HepG2 (cell line): Measurements from ENCODE around the gene ETFB. TPM values are rescaled to one million over a fixed set of nuclear protein-coding genes. Genes with fewer than 3 reads are reported as not detected.

Experiments used
- HDAC6 ChIP-seq: fragments of 200-600 bp; sonication (generic); IDR thresholded peaks from 2 replicates; pipeline ENCODE4 v1.7.0; 2017; ENCODE audit warnings: mild to moderate bottlenecking, antibody characterized with exemption, low read length, low read depth
- MAX ChIP-seq: IDR thresholded peaks from 2 replicates; pipeline ENCODE4 v1.6.1; 2012; ENCODE audit warnings: inconsistent platforms
- NFIC ChIP-seq: IDR thresholded peaks from 2 replicates; pipeline ENCODE4 v1.6.1; 2012; ENCODE audit warnings: mild to moderate bottlenecking, low read length, inconsistent platforms
- NONO ChIP-seq, 2 experiments: fragments of 450-650 bp in 1 of 2; sonication (generic) in 1 of 2; formaldehyde crosslinking in 1 of 2; IDR thresholded peaks in 1 of 2; conservative IDR thresholded peaks in 1 of 2; 2 replicates each; pipeline versions ENCODE4 v1.6.1 to v1.8.0; 2017 to 2022; ENCODE audit warnings: mild to moderate bottlenecking in 1 of 2, missing genetic modification reagents in 1 of 2, moderate library complexity in 1 of 2
- PBX2 ChIP-seq: IDR thresholded peaks from 2 replicates; pipeline ENCODE4 v1.6.1; 2016; ENCODE audit warnings: control low read depth
- SALL1 ChIP-seq: sonication (generic); formaldehyde crosslinking; IDR thresholded peaks from 2 replicates; pipeline ENCODE4 v1.8.0; 2022; ENCODE audit warnings: mild to moderate bottlenecking, missing genetic modification reagents
- SMYD3 ChIP-seq: sonication (generic); formaldehyde crosslinking; IDR thresholded peaks from 2 replicates; pipeline ENCODE4 v1.8.1; 2023; ENCODE audit warnings: mild to moderate bottlenecking, missing genetic modification reagents
- ZFP41 ChIP-seq: sonication (generic); formaldehyde crosslinking; IDR thresholded peaks from 2 replicates; pipeline ENCODE4 v1.4.0; 2020; ENCODE audit warnings: mild to moderate bottlenecking, missing genetic modification reagents, borderline replicate concordance
- ZFYVE20 ChIP-seq: sonication (generic); formaldehyde crosslinking; IDR thresholded peaks from 2 replicates; pipeline ENCODE4 v1.8.0; 2023; ENCODE audit warnings: low read depth, mild to moderate bottlenecking, moderate library complexity, missing genetic modification reagents, borderline replicate concordance
- ZNF318 ChIP-seq: sonication (generic); formaldehyde crosslinking; IDR thresholded peaks from 2 replicates; pipeline ENCODE4 v1.4.0; 2020; ENCODE audit warnings: mild to moderate bottlenecking, missing genetic modification reagents
- ZNF687 ChIP-seq: sonication (generic); formaldehyde crosslinking; IDR thresholded peaks from 2 replicates; pipeline ENCODE4 v1.5.1; 2020; ENCODE audit warnings: mild to moderate bottlenecking, missing genetic modification reagents, moderate library complexity
- polyA plus RNA-seq, 8 experiments: library from polyadenylated mRNA; depleted of rRNA in 3 of 8; stranded (reverse) in 7 of 8; unstranded in 1 of 8; fragments of >200 nt; fragmentation: Illumina TruSeq in 4 of 8; extraction: Trizol in 4 of 8; gene quantifications; 2 replicates each; pipeline versions ENCODE4 v1.2.1 to v1.2.3, GENCODE V29; 2011 to 2016; ENCODE audit warnings: low read depth in 4 of 8, missing spikeins in 1 of 8, mixed read lengths in 1 of 8; ENCODE audit not compliant: insufficient read depth in 1 of 8
- total RNA-seq, 5 experiments: library from RNA; depleted of rRNA; stranded (reverse); fragments of >200 nt; fragmentation: Illumina TruSeq; extraction: Trizol; gene quantifications; 2 replicates each; pipeline ENCODE4 v1.2.3, GENCODE V29; 2016; ENCODE audit warnings: low read depth in 1 of 5
- TF ChIP-seq, protein P1 (sequence below): IDR thresholded peaks from 2 replicates; pipeline ENCODE4 v1.6.1; 2016; ENCODE audit warnings: low read depth, control low read depth

ETFB gene
- total and polyA plus RNA-seq, 2 of the 13 experiments (the other 11 are each of a cell fraction or from before 2014, with no cell fraction given): 678 to 1,314 TPM

GRCh38 chr19:51367565-51368365, 1.6 kb upstream of the ETFB start (continued):
- no peak for TF ChIP-seq ZFP41 (CRISPR knock-in tag)
- TF ChIP-seq NFIC: no peak
- TF ChIP-seq MAX: peak; percentile 76; the same call in 1 of the 2 replicates
- TF ChIP-seq ZFYVE20: no peak
- peak; percentile 95 for TF ChIP-seq ZNF687
- TF ChIP-seq ZNF318 (CRISPR knock-in tag): 0 out of 2 replicates have a peak, but pooled peaks have one; percentile 85
- TF ChIP-seq NONO (IDR thresholded peaks at IDR 0.05): no peak
- peak; percentile 83 for TF ChIP-seq NONO (CRISPR knock-in tag; conservative IDR thresholded peaks at IDR 0.05)
- TF ChIP-seq SMYD3 (CRISPR knock-in tag): peak; percentile 60; the same call in 1 of the 2 replicates
- peak; percentile 80 for TF ChIP-seq SALL1 (CRISPR knock-in tag)
- no peak for TF ChIP-seq PBX2 (CRISPR knock-in tag)
- TF ChIP-seq, protein P1, sequence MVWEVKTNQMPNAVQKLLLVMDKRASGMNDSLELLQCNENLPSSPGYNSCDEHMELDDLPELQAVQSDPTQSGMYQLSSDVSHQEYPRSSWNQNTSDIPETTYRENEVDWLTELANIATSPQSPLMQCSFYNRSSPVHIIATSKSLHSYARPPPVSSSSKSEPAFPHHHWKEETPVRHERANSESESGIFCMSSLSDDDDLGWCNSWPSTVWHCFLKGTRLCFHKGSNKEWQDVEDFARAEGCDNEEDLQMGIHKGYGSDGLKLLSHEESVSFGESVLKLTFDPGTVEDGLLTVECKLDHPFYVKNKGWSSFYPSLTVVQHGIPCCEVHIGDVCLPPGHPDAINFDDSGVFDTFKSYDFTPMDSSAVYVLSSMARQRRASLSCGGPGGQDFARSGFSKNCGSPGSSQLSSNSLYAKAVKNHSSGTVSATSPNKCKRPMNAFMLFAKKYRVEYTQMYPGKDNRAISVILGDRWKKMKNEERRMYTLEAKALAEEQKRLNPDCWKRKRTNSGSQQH: no peak
- TF ChIP-seq HDAC6: no peak
